Gastrocnemius medialis (tissue), 4 donors: ENCODE data around the gene FERD3L.

Experiments used
- POLR2A ChIP-seq, 2 donors: fragments of 450-650 bp; IDR thresholded peaks; one replicate each; pipeline ENCODE4 v1.6.1; 2017; ENCODE audit warnings: antibody characterized with exemption in 2 of 2, mild to moderate bottlenecking in 2 of 2, moderate library complexity in 2 of 2
- TF ChIP-seq, protein P1 (sequence below), 5 experiments: fragments of 450-650 bp in 3 of 5; fragments of 200-600 bp in 2 of 5; sonication (generic) in 2 of 5; IDR thresholded peaks in 4 of 5; conservative IDR thresholded peaks in 1 of 5; 1 replicate in 4 of 5; 2 replicates in 1 of 5; pipeline ENCODE4 v1.5.1; 2016 to 2019; ENCODE audit warnings: antibody characterized with exemption in 5 of 5, mild to moderate bottlenecking in 3 of 5, moderate library complexity in 3 of 5

DNA sequence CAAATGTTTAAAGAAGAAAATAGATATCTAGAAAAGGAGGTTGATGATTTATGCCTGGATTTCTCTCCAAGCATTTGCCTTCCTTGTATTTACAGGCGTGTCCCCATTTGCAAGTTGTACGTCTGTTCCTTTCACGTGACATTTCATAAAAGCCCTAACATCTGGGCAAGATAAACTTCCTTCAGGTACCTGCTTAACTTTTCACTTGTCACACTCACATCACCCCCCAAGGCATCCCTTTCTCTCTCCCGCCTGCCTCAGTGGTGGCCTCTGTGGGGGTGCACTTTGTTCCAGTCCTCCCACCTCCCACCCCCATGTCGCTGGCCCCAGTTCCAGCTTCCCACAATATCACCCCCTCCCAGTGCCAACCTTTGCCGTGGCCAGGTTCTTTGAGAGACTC is 34.4 kb downstream of the FERD3L start:
- TF ChIP-seq, protein P1, sequence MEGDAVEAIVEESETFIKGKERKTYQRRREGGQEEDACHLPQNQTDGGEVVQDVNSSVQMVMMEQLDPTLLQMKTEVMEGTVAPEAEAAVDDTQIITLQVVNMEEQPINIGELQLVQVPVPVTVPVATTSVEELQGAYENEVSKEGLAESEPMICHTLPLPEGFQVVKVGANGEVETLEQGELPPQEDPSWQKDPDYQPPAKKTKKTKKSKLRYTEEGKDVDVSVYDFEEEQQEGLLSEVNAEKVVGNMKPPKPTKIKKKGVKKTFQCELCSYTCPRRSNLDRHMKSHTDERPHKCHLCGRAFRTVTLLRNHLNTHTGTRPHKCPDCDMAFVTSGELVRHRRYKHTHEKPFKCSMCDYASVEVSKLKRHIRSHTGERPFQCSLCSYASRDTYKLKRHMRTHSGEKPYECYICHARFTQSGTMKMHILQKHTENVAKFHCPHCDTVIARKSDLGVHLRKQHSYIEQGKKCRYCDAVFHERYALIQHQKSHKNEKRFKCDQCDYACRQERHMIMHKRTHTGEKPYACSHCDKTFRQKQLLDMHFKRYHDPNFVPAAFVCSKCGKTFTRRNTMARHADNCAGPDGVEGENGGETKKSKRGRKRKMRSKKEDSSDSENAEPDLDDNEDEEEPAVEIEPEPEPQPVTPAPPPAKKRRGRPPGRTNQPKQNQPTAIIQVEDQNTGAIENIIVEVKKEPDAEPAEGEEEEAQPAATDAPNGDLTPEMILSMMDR (IDR thresholded peaks at IDR 0.05 in 4 of 5, conservative IDR thresholded peaks at IDR 0.05 in 1 of 5): no peak
- no peak for TF ChIP-seq POLR2A (IDR thresholded peaks at IDR 0.05)
